Stimulated activated CD8-positive, alpha-beta memory T cell treated with anti-CD3 and anti-CD28 coated beads, Interleukin-12 subunit alpha, Interleukin-12 subunit beta, amount 100 ng/mL, for 24 hours (primary cell): ENCODE measurements around the gene PCNA.

Source experiments
- DNase-seq: peaks from one replicate; pipeline ENCODE4 v3.0.0-alpha.2; 2020; ENCODE audit errors: extremely low read depth

PCNA gene

GRCh38 chr20:5119435-5120184, at the start of gene PCNA:
Gene PCNA, minus strand, starts transcription at chr20:5119958. Its CDS starts 160 bp downstream, at chr20:5119798.
- peak; percentile 94 for DNase-seq

- DNase-seq = no peak
These were observed 49.1 kb upstream of the PCNA start for GRCh38 chr20:5168651-5169396.

- no peak for DNase-seq
These were observed 45.2 kb upstream of the PCNA start for GRCh38 chr20:5164645-5165625.

- DNase-seq = no peak
These were observed 41.9 kb upstream of the PCNA start for GRCh38 chr20:5161536-5162164.

GRCh38 chr20:5160882-5161281, 41.1 kb upstream of the PCNA start:
- no peak for DNase-seq

GRCh38 chr20:5159928-5160327, 40.2 kb upstream of the PCNA start:
- no peak for DNase-seq

- DNase-seq = no peak
These were observed 37.1 kb upstream of the PCNA start for GRCh38 chr20:5156675-5157448.

- no peak for DNase-seq
These were observed 35.6 kb upstream of the PCNA start for GRCh38 chr20:5155404-5155803.

- DNase-seq = no peak
These were observed 34.8 kb upstream of the PCNA start for GRCh38 chr20:5154543-5154925.

GRCh38 chr20:5153612-5154542, 34.1 kb upstream of the PCNA start:
- DNase-seq = no peak

GRCh38 chr20:5153152-5153467, 33.4 kb upstream of the PCNA start:
- DNase-seq = no peak

- no peak for DNase-seq
These were observed 30.7 kb upstream of the PCNA start for GRCh38 chr20:5150226-5151076.

GRCh38 chr20:5149892-5150225, 30.1 kb upstream of the PCNA start:
- no peak for DNase-seq

GRCh38 chr20:5148581-5148980, 28.8 kb upstream of the PCNA start:
- no peak for DNase-seq

GRCh38 chr20:5146871-5147592, 27.3 kb upstream of the PCNA start:
- DNase-seq = no peak

- no peak for DNase-seq
These were observed 26.4 kb upstream of the PCNA start for GRCh38 chr20:5146099-5146668.

GRCh38 chr20:5145365-5146098, 25.8 kb upstream of the PCNA start:
- DNase-seq = no peak
